ENCODE results near the gene PAQR5. TPM values are rescaled to one million over a fixed set of nuclear protein-coding genes. Genes with fewer than 3 reads are reported as not detected.
"Not testable (repeated sequence)": the region's sequence is repeated elsewhere in the genome, so short reads cannot be mapped to it uniquely, and the experiment has no call there.

Gene PAQR5
- total and polyA plus RNA-seq, 10 donors, result 0.03 to 0.58 (median 0.27) TPM; not detected in 5

GRCh38 chr15:69290346-69291164, 8.2 kb upstream of the PAQR5 start:
- intact Hi-C loops (cut with DNase I; ENCODE audit: low total_unique reads), result no loop called here
- no peaks in the 10 kb centered on the region for H3K9me3 ChIP-seq
- TF ChIP-seq POLR2AphosphoS5 (IDR thresholded peaks at IDR 0.05) (no peak), CTCF (IDR thresholded peaks at IDR 0.05 in 8 of 11, conservative IDR thresholded peaks at IDR 0.05 in 3 of 11) (no peak), POLR2A (IDR thresholded peaks at IDR 0.05) (no peak)
- no peaks in the 10 kb centered on the region for H3K36me3 ChIP-seq
- DNase-seq, result no peak
- WGBS, 5 donors, result 69 to 88% (median 76%) methylated on average over 7 of the region's 7 CpGs
- H3K4me1 ChIP-seq, result no peaks in the 10 kb centered on the region
- no peak overlapping the region for H3K4me3 ChIP-seq
- H3K27me3 ChIP-seq (replicated peaks in 1 of 7), result peaks cover 0 to 10% (median 0%) of the 10 kb centered on the region in 7 donors
- H3K27ac ChIP-seq, result no peak overlapping the region

- intact Hi-C loops (cut with DNase I; ENCODE audit: low total_unique reads); H3K36me3 ChIP-seq; H3K9me3 ChIP-seq; H3K4me3 ChIP-seq; DNase-seq; H3K4me1 ChIP-seq; H3K27ac ChIP-seq: not testable (repeated sequence)
- WGBS, 5 donors, result 88 to 93% (median 90%) methylated on average over 8 to 10 of the region's 10 CpGs
- peaks cover 0 to 17% (median 0%) of the 10 kb centered on the region in 7 donors for H3K27me3 ChIP-seq (replicated peaks in 1 of 7)
Measured at GRCh38 chr15:69291651-69292050, 7.1 kb upstream of the PAQR5 start.

- Histone ChIP-seq H3K27me3 (replicated peaks in 1 of 7) (peaks cover 0 to 30% (median 6%) of the 10 kb centered on the region in 7 donors), H3K36me3 (no peaks in the 10 kb centered on the region), H3K4me3 (no peak overlapping the region), H3K27ac (no peak overlapping the region), H3K9me3 (no peaks in the 10 kb centered on the region), H3K4me1 (no peaks in the 10 kb centered on the region)
- WGBS, 5 donors, result 89 to 91% (median 90%) methylated on average over 10 of the region's 10 CpGs
- no peak for DNase-seq
- TF ChIP-seq POLR2AphosphoS5 (IDR thresholded peaks at IDR 0.05) (no peak), POLR2A (IDR thresholded peaks at IDR 0.05) (no peak), CTCF (IDR thresholded peaks at IDR 0.05 in 8 of 11, conservative IDR thresholded peaks at IDR 0.05 in 3 of 11) (no peak)
- intact Hi-C loops (cut with DNase I; ENCODE audit: low total_unique reads), result no loop called here
Measured at GRCh38 chr15:69292826-69293420, 5.8 kb upstream of the PAQR5 start.

- 88 to 96% (median 94%) methylated on average over 10 to 11 of the region's 11 CpGs for WGBS, 5 donors
- intact Hi-C loops (cut with DNase I; ENCODE audit: low total_unique reads), result no loop called here
Measured at GRCh38 chr15:69293741-69294615, 4.7 kb upstream of the PAQR5 start.

More at GRCh38 chr15:69293741-69294615, 4.7 kb upstream of the PAQR5 start:
- TF ChIP-seq POLR2A (IDR thresholded peaks at IDR 0.05), result no peak
- TF ChIP-seq POLR2AphosphoS5 (IDR thresholded peaks at IDR 0.05), result no peak
- TF ChIP-seq CTCF (IDR thresholded peaks at IDR 0.05 in 8 of 11, conservative IDR thresholded peaks at IDR 0.05 in 3 of 11), result no peak
- Histone ChIP-seq H3K36me3 (no peaks in the 10 kb centered on the region), H3K4me1 (peaks cover 0 to 6% (median 4%) of the 10 kb centered on the region in 6 donors), H3K4me3 (no peak overlapping the region), H3K27ac (no peak overlapping the region), H3K9me3 (no peaks in the 10 kb centered on the region), H3K27me3 (replicated peaks in 1 of 7) (peaks cover 0 to 35% (median 17%) of the 10 kb centered on the region in 7 donors)
- DNase-seq, result no peak
